GM21526 (cell line): Measurements from ENCODE around the gene FAM3A.

Experiments used
- ATAC-seq: cut with Tn5 transposase; IDR thresholded peaks from one replicate; pipeline ENCODE4 v1.9.1; 2021; ENCODE audit warnings: moderate library complexity; ENCODE audit not compliant: unreplicated experiment, low FRiP score

Gene FAM3A

GRCh38 chrX:154464806-154465365, 51.1 kb downstream of the FAM3A start:
- no peak for ATAC-seq

GRCh38 chrX:154463611-154464220, 52.3 kb downstream of the FAM3A start:
- ATAC-seq, result no peak

- no peak for ATAC-seq
These were observed 53.6 kb downstream of the FAM3A start for GRCh38 chrX:154462396-154462795.

- ATAC-seq, result no peak
These were observed 55.7 kb downstream of the FAM3A start for GRCh38 chrX:154460326-154460725.

GRCh38 chrX:154459832-154460231, 56.2 kb downstream of the FAM3A start:
- no peak for ATAC-seq

GRCh38 chrX:154458954-154459778, 56.9 kb downstream of the FAM3A start:
- ATAC-seq, result no peak

GRCh38 chrX:154458116-154458953, 57.7 kb downstream of the FAM3A start, which contains the start of gene PLXNA3:
PLXNA3 (plus strand) TSS chrX:154458281; CDS start chrX:154460184, 1,903 bp downstream.
- ATAC-seq, result no peak

- ATAC-seq, result no peak
These were observed 58.4 kb downstream of the FAM3A start for GRCh38 chrX:154457491-154458115.
